Measurements from ENCODE around the gene CDC42BPB.

GRCh38 chr14:103065861-103066260 lies 8.5 kb upstream of the CDC42BPB start:
- TF ChIP-seq YY1 (IDR thresholded peaks at IDR 0.05; ENCODE audit: insufficient read depth, insufficient read length), result no peak
- no peak for TF ChIP-seq ZNF274 (IDR thresholded peaks at IDR 0.05; ENCODE audit: low read depth, low read length)
- no peak for TF ChIP-seq SUZ12 (IDR thresholded peaks at IDR 0.05; ENCODE audit: extremely low read depth, insufficient read depth, insufficient read length)

Measured in NT2/D1 (cell line).